Activated T-helper 17 cell treated with anti-CD3 and anti-CD28 coated beads, Interleukin-2, amount 50 U/mL, for 72 hours (primary cell): ENCODE results near the gene IFNA4. TPM values are rescaled to one million over a fixed set of nuclear protein-coding genes. Genes with fewer than 3 reads are reported as not detected.
"Not testable (repeated sequence)": the region's sequence is repeated elsewhere in the genome, so short reads cannot be mapped to it uniquely, and the experiment has no call there.

ENCODE experiments used
- ATAC-seq: fragments of 150-1000 bp; cut with Tn5 transposase; replicated peaks from 2 replicates; pipeline ENCODE4 v1.10.0; 2021; ENCODE audit warnings: mild to moderate bottlenecking, moderate library complexity
- H3K27ac Mint-ChIP-seq: one replicate; pipeline ENCODE4 v1.8.0; 2022; ENCODE audit warnings: mixed read lengths
- H3K27me3 Mint-ChIP-seq: one replicate; pipeline ENCODE4 v1.8.0; 2022; ENCODE audit warnings: mixed read lengths
- H3K36me3 Mint-ChIP-seq: one replicate; pipeline ENCODE4 v1.8.0; 2022; ENCODE audit warnings: low read depth, mild to moderate bottlenecking, mixed read lengths
- H3K4me1 Mint-ChIP-seq: one replicate; pipeline ENCODE4 v1.8.0; 2022; ENCODE audit warnings: mixed read lengths
- H3K4me3 Mint-ChIP-seq: one replicate; pipeline ENCODE4 v1.8.0; 2022; ENCODE audit warnings: mild to moderate bottlenecking, mixed read lengths
- H3K9me3 Mint-ChIP-seq: one replicate; pipeline ENCODE4 v1.8.0; 2022; ENCODE audit warnings: mixed read lengths
- total RNA-seq, 2 donors: library from RNA; stranded (reverse); gene quantifications; one replicate each; pipeline ENCODE4 v1.2.3, GENCODE V29; 2022

IFNA4 gene
- total RNA-seq: not detected

- not testable (repeated sequence) for H3K27ac Mint-ChIP-seq, H3K4me1 Mint-ChIP-seq, H3K27me3 Mint-ChIP-seq, ATAC-seq, H3K9me3 Mint-ChIP-seq, H3K4me3 Mint-ChIP-seq, H3K36me3 Mint-ChIP-seq
These were observed at the start of gene IFNA4 for GRCh38 chr9:21187487-21187886. IFNA4 (minus strand) TSS chr9:21187587; CDS start chr9:21187531, 56 bp downstream.

- not testable (repeated sequence) for H3K27me3 Mint-ChIP-seq, H3K4me1 Mint-ChIP-seq, H3K36me3 Mint-ChIP-seq, ATAC-seq, H3K9me3 Mint-ChIP-seq
- Mint-ChIP-seq H3K27ac (peak overlapping the region; percentile 9), H3K4me3 (peak overlapping the region; percentile 24)
These were observed 49.0 kb upstream of the IFNA4 start for GRCh38 chr9:21236360-21236714.

DNA sequence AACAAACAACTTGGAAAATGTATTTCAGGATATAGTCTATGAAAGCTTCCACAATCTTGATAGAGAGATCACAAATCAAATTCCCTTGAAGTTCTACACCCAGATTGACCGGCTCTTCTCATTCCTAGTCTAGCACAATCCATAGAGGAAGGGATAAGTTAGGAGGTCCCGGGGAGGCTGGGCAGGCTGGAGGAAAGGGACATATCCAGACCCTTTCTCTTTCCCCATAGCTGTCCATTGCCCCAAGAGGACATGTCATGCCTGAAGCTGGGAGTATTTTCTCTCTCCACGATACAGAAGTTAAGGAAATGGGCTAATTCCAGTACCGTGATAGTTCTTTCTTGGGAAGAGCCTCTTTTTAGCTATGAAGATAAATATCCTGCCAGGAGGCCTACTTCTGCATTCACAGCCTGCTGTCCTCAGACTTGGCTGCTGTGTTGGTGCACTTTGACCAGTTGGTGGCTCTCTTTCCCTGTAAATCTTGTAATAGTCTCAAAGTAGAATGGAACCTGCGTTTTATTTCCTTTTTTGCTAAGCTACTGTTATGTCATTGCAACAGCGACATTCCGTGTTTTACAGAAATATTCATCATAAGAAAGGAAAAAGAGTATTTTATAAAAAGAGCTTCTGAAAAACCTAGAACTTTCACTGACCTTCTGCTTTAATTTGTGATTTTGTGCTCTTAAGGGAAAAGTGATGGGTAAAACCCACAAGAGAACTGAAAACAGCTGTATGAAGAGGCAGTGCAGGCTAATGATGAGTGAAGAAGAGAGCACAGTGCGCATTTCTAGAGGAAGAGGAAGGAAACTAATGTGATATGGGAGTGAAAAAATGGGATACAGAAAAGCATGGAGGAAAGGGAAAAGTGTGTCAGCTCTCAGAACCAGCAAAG is 48.3 kb upstream of the IFNA4 start:
- peak overlapping the region; percentile 9 for H3K27ac Mint-ChIP-seq
- peak; percentile 46 for ATAC-seq

GRCh38 chr9:21234153-21234687 is 46.8 kb upstream of the IFNA4 start:
- Mint-ChIP-seq H3K27ac (no peak overlapping the region), H3K9me3 (no peaks in the 10 kb centered on the region)
- no peak for ATAC-seq

More for the DNA sequence above, 48.3 kb upstream of the IFNA4 start:
- H3K27me3 Mint-ChIP-seq, H3K36me3 Mint-ChIP-seq, H3K4me1 Mint-ChIP-seq, H3K9me3 Mint-ChIP-seq: not testable (repeated sequence)
- peak overlapping the region; percentile 24 for H3K4me3 Mint-ChIP-seq

GRCh38 chr9:21233258-21233657 is 45.9 kb upstream of the IFNA4 start:
- H3K9me3 Mint-ChIP-seq: no peaks in the 10 kb centered on the region
- ATAC-seq: no peak
- no peak overlapping the region for H3K27ac Mint-ChIP-seq
- no peak overlapping the region for H3K4me3 Mint-ChIP-seq
- H3K27me3 Mint-ChIP-seq: no peaks in the 10 kb centered on the region
- H3K4me1 Mint-ChIP-seq: peaks cover 5% of the 10 kb centered on the region
- no peaks in the 10 kb centered on the region for H3K36me3 Mint-ChIP-seq

More at GRCh38 chr9:21234153-21234687, 46.8 kb upstream of the IFNA4 start:
- Mint-ChIP-seq H3K36me3 (no peaks in the 10 kb centered on the region), H3K4me1 (peaks cover 5% of the 10 kb centered on the region), H3K27me3 (no peaks in the 10 kb centered on the region), H3K4me3 (no peak overlapping the region)

DNA sequence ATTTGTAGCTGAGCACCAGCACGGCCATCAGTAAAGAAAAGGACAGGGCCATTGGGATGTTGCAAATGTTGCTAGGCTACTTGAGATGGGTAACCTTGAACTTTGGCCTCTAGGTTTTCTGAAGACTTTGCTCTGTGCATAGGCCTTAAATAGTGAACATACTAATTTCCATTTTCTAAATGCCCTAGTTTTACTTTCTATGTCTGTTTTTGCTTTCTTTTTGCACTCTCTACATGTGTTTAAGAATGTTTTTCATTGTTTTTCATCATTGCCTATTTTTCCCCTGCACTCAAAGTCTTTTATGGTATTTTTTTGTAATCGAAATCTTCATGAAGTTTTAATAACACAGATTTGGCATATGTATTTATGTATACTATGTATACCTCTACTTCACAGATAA is 40.7 kb upstream of the IFNA4 start, which contains the start of gene IFNA17:
Gene IFNA17 (minus strand): TSS at position 101 of the 400 bp plus-strand sequence. CDS start 49 bp downstream, at position 52.
- Mint-ChIP-seq H3K27me3 (no peaks in the 10 kb centered on the region), H3K4me3 (no peak within 1 kb of the TSS), H3K36me3 (no peaks in the 10 kb centered on the region), H3K4me1 (no peaks in the 10 kb centered on the region), H3K9me3 (no peaks in the 10 kb centered on the region), H3K27ac (no peak within 1 kb of the TSS)
- no peak for ATAC-seq

DNA sequence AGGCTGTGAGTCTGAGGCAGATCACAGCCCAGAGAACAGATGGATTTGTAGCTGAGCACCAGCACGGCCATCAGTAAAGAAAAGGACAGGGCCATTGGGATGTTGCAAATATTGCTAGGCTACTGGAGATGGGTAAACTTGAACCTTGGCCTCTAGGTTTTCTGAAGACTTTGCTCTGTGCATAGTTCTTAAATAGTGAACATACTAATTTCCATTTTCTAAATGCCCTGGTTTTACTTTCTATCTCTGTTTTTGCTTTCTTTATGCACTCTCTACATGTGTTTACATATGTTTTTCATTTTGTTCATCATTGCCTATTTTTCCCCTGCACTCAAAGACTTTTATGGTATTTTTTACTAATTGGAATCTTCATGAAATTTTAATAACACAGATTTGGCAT is 29.8 kb upstream of the IFNA4 start, which contains the start of gene IFNA16:
Gene IFNA16 (minus strand): TSS at position 101 of the 400 bp plus-strand sequence. CDS start 6 bp downstream, at position 95.
- H3K27me3 Mint-ChIP-seq: peaks cover 28% of the 10 kb centered on the region
- ATAC-seq, H3K27ac Mint-ChIP-seq, H3K36me3 Mint-ChIP-seq, H3K4me1 Mint-ChIP-seq, H3K9me3 Mint-ChIP-seq, H3K4me3 Mint-ChIP-seq: not testable (repeated sequence)

GRCh38 chr9:21213411-21214326 is 26.3 kb upstream of the IFNA4 start:
- peaks cover 17% of the 10 kb centered on the region for H3K27me3 Mint-ChIP-seq
- H3K9me3 Mint-ChIP-seq, H3K4me3 Mint-ChIP-seq, H3K36me3 Mint-ChIP-seq, ATAC-seq, H3K4me1 Mint-ChIP-seq, H3K27ac Mint-ChIP-seq: not testable (repeated sequence)

DNA sequence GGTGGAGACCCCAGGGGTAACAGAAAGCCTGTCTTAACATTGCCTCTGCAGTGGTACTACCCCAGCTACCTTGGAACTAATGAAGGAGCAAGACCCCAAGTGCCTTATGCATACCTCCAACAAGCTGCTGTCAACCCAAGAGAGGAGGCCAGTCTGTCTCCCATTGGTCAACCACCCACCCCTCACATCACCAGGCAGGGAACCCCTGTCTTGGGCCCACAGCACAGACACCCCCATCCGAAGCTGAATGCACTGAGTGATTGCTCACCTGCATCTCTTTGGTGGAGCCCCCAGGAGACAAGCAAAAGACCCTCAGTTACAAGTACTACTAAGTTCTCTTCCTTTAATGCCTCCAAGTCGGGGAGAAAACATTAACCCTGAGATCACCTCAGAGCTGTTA is 24.8 kb upstream of the IFNA4 start:
- not testable (repeated sequence) for H3K36me3 Mint-ChIP-seq, H3K27ac Mint-ChIP-seq, H3K9me3 Mint-ChIP-seq, H3K4me1 Mint-ChIP-seq, H3K4me3 Mint-ChIP-seq, ATAC-seq
- H3K27me3 Mint-ChIP-seq: peaks cover 14% of the 10 kb centered on the region

DNA sequence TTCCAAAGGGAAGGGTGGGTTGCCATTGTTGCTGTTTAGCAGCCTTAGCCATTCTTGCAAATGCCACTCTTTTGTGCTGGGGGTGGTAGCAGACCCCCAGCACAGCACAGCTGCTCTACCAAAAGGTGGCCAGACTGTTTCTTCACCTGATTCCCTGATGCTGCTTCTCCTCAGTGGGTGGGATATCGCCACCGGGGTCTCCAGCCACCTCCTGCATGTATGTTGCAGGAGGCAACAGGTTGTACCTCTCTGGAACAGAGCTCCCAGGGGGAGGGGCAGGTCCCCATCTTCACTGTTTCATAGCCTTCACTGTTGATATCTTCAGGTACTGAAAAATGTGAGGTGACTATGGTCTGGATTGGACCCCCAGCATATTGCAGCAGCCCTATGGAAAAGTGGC is 23.4 kb upstream of the IFNA4 start:
- not testable (repeated sequence) for H3K4me3 Mint-ChIP-seq, H3K36me3 Mint-ChIP-seq, ATAC-seq, H3K27ac Mint-ChIP-seq, H3K9me3 Mint-ChIP-seq, H3K4me1 Mint-ChIP-seq, H3K27me3 Mint-ChIP-seq

GRCh38 chr9:21210311-21210710 is 22.9 kb upstream of the IFNA4 start:
- H3K4me3 Mint-ChIP-seq: no peak overlapping the region
- H3K36me3 Mint-ChIP-seq: no peaks in the 10 kb centered on the region
- peaks cover 8% of the 10 kb centered on the region for H3K27me3 Mint-ChIP-seq
- no peaks in the 10 kb centered on the region for H3K4me1 Mint-ChIP-seq
- no peak for ATAC-seq
- no peak overlapping the region for H3K27ac Mint-ChIP-seq
- H3K9me3 Mint-ChIP-seq: no peaks in the 10 kb centered on the region

- not testable (repeated sequence) for H3K36me3 Mint-ChIP-seq, H3K4me3 Mint-ChIP-seq, H3K4me1 Mint-ChIP-seq, ATAC-seq, H3K9me3 Mint-ChIP-seq, H3K27ac Mint-ChIP-seq
- peaks cover 11% of the 10 kb centered on the region for H3K27me3 Mint-ChIP-seq
These were observed 19.7 kb upstream of the IFNA4 start, which contains the start of gene IFNA10 for GRCh38 chr9:21207043-21207442. IFNA10 (minus strand) TSS chr9:21207143; CDS start chr9:21207097, 46 bp downstream.

DNA sequence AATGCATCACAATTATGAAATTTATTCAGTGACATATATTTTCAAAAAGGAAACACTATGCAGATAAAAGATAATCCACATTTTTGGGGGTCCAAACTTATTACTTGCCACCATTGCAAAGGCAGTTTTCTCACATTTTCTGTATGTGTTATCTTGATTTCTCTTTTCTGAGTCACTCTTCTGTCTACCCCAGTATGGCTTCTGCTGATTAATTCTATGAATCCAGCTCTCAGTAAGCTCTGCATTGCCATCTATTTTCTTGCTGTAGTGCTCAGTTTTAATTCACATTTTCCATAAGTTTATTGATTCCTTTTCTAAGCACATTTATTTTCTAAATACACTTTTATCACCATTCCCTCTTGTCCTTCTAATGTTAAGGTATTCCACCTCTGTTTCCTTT is 17.8 kb upstream of the IFNA4 start:
- peak; percentile 62 for ATAC-seq
- Mint-ChIP-seq H3K36me3 (no peaks in the 10 kb centered on the region), H3K9me3 (no peaks in the 10 kb centered on the region), H3K4me3 (no peak overlapping the region), H3K27ac (no peak overlapping the region), H3K4me1 (no peaks in the 10 kb centered on the region), H3K27me3 (peaks cover 20% of the 10 kb centered on the region)

GRCh38 chr9:21202105-21202504 is 14.7 kb upstream of the IFNA4 start, which contains the start of gene IFNA7:
IFNA7 (minus strand) TSS chr9:21202205; CDS start chr9:21202165, 40 bp downstream.
- not testable (repeated sequence) for H3K9me3 Mint-ChIP-seq, H3K4me1 Mint-ChIP-seq, ATAC-seq, H3K4me3 Mint-ChIP-seq, H3K36me3 Mint-ChIP-seq, H3K27ac Mint-ChIP-seq
- peaks cover 20% of the 10 kb centered on the region for H3K27me3 Mint-ChIP-seq
